Measurements from ENCODE around the gene LTBP3. TPM values are rescaled to one million over a fixed set of nuclear protein-coding genes. Genes with fewer than 3 reads are reported as not detected.

Gene LTBP3
- total and polyA plus RNA-seq, 9 of the 15 experiments (the other 6 are each of a cell fraction or from before 2014, with no cell fraction given), result 0.06 to 20.5 (median 4.8) TPM

DNA sequence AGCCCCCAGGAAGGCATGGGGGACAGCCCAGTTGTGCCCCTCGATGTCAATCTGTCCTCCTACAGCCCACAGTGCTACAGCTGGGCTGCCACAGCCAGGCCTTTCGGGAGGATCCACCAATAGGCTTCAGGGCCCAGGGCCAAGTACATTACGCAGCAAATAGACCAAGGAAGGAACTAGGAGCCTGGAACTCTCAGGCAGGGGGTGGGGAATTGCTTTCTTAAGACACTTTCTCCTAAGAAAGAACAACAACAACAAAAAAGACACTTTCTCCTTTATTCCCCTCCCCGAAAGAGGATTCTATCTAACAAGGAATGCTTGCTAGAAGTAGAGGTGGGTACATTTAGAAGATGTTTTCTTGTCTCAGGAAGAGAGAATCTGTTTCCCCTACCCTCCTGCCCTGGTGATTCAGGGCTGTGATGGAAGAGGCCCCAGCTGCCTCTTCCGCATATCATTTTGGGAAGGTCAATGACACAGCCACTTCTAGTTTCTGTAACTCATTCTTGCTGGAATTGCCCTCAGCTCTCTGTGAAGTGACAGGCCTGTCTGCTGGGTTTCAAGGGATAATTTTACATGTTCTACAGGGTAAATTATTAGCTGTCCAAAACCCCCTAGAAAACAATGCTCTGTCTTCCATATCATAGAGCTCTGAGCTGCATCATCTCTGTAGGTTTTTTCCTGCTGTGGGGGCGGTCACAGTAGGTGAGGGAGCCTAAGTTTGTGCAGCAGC, 65.4 kb downstream of the LTBP3 start (continued):
- TF ChIP-seq, protein P1, sequence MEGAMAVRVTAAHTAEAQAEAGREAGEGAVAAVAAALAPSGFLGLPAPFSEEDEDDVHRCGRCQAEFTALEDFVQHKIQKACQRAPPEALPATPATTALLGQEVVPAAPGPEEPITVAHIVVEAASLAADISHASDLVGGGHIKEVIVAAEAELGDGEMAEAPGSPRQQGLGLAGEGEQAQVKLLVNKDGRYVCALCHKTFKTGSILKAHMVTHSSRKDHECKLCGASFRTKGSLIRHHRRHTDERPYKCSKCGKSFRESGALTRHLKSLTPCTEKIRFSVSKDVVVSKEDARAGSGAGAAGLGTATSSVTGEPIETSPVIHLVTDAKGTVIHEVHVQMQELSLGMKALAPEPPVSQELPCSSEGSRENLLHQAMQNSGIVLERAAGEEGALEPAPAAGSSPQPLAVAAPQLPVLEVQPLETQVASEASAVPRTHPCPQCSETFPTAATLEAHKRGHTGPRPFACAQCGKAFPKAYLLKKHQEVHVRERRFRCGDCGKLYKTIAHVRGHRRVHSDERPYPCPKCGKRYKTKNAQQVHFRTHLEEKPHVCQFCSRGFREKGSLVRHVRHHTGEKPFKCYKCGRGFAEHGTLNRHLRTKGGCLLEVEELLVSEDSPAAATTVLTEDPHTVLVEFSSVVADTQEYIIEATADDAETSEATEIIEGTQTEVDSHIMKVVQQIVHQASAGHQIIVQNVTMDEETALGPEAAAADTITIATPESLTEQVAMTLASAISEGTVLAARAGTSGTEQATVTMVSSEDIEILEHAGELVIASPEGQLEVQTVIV (CRISPR knock-in tag; IDR thresholded peaks at IDR 0.05; ENCODE audit: borderline replicate concordance), result no peak
- peak; percentile 64 for TF ChIP-seq MAFG (tag; conservative IDR thresholded peaks at IDR 0.05)
- no peak for TF ChIP-seq CBFA2T2 (conservative IDR thresholded peaks at IDR 0.05)
- TF ChIP-seq, protein P2, sequence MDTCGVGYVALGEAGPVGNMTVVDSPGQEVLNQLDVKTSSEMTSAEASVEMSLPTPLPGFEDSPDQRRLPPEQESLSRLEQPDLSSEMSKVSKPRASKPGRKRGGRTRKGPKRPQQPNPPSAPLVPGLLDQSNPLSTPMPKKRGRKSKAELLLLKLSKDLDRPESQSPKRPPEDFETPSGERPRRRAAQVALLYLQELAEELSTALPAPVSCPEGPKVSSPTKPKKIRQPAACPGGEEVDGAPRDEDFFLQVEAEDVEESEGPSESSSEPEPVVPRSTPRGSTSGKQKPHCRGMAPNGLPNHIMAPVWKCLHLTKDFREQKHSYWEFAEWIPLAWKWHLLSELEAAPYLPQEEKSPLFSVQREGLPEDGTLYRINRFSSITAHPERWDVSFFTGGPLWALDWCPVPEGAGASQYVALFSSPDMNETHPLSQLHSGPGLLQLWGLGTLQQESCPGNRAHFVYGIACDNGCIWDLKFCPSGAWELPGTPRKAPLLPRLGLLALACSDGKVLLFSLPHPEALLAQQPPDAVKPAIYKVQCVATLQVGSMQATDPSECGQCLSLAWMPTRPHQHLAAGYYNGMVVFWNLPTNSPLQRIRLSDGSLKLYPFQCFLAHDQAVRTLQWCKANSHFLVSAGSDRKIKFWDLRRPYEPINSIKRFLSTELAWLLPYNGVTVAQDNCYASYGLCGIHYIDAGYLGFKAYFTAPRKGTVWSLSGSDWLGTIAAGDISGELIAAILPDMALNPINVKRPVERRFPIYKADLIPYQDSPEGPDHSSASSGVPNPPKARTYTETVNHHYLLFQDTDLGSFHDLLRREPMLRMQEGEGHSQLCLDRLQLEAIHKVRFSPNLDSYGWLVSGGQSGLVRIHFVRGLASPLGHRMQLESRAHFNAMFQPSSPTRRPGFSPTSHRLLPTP (IDR thresholded peaks at IDR 0.05; ENCODE audit: borderline replicate concordance, extremely low read depth, insufficient read length), result no peak
- no peak for TF ChIP-seq XRCC5 (IDR thresholded peaks at IDR 0.05; ENCODE audit: low read depth, low read length)
- peak; percentile 30; the same call in 1 of the 2 replicates for TF ChIP-seq NCOA1 (IDR thresholded peaks at IDR 0.05; ENCODE audit: low read depth)
- TF ChIP-seq NFIC (IDR thresholded peaks at IDR 0.05), result peak; percentile 79
- TF ChIP-seq, protein P3, sequence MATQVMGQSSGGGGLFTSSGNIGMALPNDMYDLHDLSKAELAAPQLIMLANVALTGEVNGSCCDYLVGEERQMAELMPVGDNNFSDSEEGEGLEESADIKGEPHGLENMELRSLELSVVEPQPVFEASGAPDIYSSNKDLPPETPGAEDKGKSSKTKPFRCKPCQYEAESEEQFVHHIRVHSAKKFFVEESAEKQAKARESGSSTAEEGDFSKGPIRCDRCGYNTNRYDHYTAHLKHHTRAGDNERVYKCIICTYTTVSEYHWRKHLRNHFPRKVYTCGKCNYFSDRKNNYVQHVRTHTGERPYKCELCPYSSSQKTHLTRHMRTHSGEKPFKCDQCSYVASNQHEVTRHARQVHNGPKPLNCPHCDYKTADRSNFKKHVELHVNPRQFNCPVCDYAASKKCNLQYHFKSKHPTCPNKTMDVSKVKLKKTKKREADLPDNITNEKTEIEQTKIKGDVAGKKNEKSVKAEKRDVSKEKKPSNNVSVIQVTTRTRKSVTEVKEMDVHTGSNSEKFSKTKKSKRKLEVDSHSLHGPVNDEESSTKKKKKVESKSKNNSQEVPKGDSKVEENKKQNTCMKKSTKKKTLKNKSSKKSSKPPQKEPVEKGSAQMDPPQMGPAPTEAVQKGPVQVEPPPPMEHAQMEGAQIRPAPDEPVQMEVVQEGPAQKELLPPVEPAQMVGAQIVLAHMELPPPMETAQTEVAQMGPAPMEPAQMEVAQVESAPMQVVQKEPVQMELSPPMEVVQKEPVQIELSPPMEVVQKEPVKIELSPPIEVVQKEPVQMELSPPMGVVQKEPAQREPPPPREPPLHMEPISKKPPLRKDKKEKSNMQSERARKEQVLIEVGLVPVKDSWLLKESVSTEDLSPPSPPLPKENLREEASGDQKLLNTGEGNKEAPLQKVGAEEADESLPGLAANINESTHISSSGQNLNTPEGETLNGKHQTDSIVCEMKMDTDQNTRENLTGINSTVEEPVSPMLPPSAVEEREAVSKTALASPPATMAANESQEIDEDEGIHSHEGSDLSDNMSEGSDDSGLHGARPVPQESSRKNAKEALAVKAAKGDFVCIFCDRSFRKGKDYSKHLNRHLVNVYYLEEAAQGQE (IDR thresholded peaks at IDR 0.05; ENCODE audit: borderline replicate concordance), result no peak
- TF ChIP-seq, protein P3 (CRISPR knock-in tag; IDR thresholded peaks at IDR 0.05; ENCODE audit: low read depth), result no peak; the same call in 1 of the 2 replicates
- TF ChIP-seq ELF2 (CRISPR knock-in tag; IDR thresholded peaks at IDR 0.05), result no peak; the same call in 1 of the 2 replicates
- TF ChIP-seq ZNF316 (IDR thresholded peaks at IDR 0.05), result no peak
- no peak for TF ChIP-seq ZNF76 (CRISPR knock-in tag; IDR thresholded peaks at IDR 0.05; ENCODE audit: borderline replicate concordance)
- TF ChIP-seq BRD4 (IDR thresholded peaks at IDR 0.05), result no peak; the same call in 1 of the 2 replicates
- TF ChIP-seq ETV6 (IDR thresholded peaks at IDR 0.05; ENCODE audit: borderline replicate concordance in 1 of 2, low read depth in 2 of 2, low read length in 1 of 2), result no peak
- TF ChIP-seq ETV6 (CRISPR knock-in tag; IDR thresholded peaks at IDR 0.05; ENCODE audit: borderline replicate concordance), result no peak
